Measurements from ENCODE around the gene NPAS3. TPM values are rescaled to one million over a fixed set of nuclear protein-coding genes. Genes with fewer than 3 reads are reported as not detected.

NPAS3 gene
- total RNA-seq, 4 donors from 2014 or later, result 1.9 to 10.6 (median 2.2) TPM

- no peaks in the 10 kb centered on the region for H3K4me1 ChIP-seq
- WGBS, 2 donors (ENCODE audit: low coverage in 1 of 2), result 91 to 100% methylated on average over 1 of the region's 1 CpG
- H3K9me3 ChIP-seq, result no peaks in the 10 kb centered on the region
- TF ChIP-seq CTCF (IDR thresholded peaks at IDR 0.05) (no peak), POLR2AphosphoS5 (IDR thresholded peaks at IDR 0.05) (no peak), EP300 (IDR thresholded peaks at IDR 0.05) (no peak), POLR2A (IDR thresholded peaks at IDR 0.05) (no peak)
- no peak for ATAC-seq
- no peaks in the 10 kb centered on the region for H3K27me3 ChIP-seq
- no peak overlapping the region for H3K27ac ChIP-seq
- H3K4me3 ChIP-seq, result no peak overlapping the region
- H3K36me3 ChIP-seq, result no peaks in the 10 kb centered on the region
Observed at GRCh38 chr14:33610121-33610520, 671.4 kb downstream of the NPAS3 start.

GRCh38 chr14:33611405-33612196 is 672.9 kb downstream of the NPAS3 start:
- Histone ChIP-seq H3K27ac (no peak overlapping the region), H3K9me3 (no peaks in the 10 kb centered on the region), H3K4me1 (no peaks in the 10 kb centered on the region), H3K36me3 (no peaks in the 10 kb centered on the region), H3K4me3 (no peak overlapping the region), H3K27me3 (no peaks in the 10 kb centered on the region)
- no peak for TF ChIP-seq CTCF (IDR thresholded peaks at IDR 0.05)
- no peak for TF ChIP-seq EP300 (IDR thresholded peaks at IDR 0.05)
- no peak for TF ChIP-seq POLR2A (IDR thresholded peaks at IDR 0.05)
- TF ChIP-seq POLR2AphosphoS5 (IDR thresholded peaks at IDR 0.05), result no peak
- 60 to 78% methylated on average over 4 of the region's 5 CpGs for whole genome bisulfite sequencing, 2 donors (ENCODE audit: low coverage in 1 of 2)
- ATAC-seq, result no peak

GRCh38 chr14:33612197-33612505 is 673.5 kb downstream of the NPAS3 start:
- Histone ChIP-seq H3K4me3 (no peak overlapping the region), H3K9me3 (no peaks in the 10 kb centered on the region), H3K27ac (no peak overlapping the region), H3K4me1 (no peaks in the 10 kb centered on the region), H3K27me3 (no peaks in the 10 kb centered on the region), H3K36me3 (no peaks in the 10 kb centered on the region)
- ATAC-seq, result no peak
- TF ChIP-seq EP300 (IDR thresholded peaks at IDR 0.05) (no peak), POLR2A (IDR thresholded peaks at IDR 0.05) (no peak), POLR2AphosphoS5 (IDR thresholded peaks at IDR 0.05) (no peak), CTCF (IDR thresholded peaks at IDR 0.05) (no peak)
- WGBS, 2 donors (ENCODE audit: low coverage in 1 of 2), result 39 to 69% methylated on average over 5 to 6 of the region's 6 CpGs

DNA sequence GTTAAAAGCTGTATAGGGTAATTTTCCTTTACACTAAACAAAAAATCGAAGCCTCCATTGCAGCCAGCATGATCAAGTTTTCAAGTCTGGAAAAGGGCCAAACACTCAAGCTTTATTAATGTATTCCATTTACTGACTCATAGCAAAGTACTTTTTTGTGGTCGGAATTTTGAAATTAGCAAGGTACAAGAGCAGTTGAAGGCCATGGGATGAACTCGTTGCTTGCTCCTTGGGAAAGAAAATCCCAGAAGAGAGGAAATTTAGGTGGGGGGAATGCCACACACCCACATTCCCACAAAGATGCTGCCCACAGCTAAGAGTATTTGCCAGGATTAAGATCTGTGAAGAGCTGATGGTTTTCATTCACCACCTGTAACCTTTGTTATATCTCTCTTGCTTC is 678.5 kb downstream of the NPAS3 start:
- no peak overlapping the region for H3K27ac ChIP-seq
- no peaks in the 10 kb centered on the region for H3K9me3 ChIP-seq
- H3K4me1 ChIP-seq, result no peaks in the 10 kb centered on the region
- no peaks in the 10 kb centered on the region for H3K27me3 ChIP-seq
- WGBS, 2 donors (ENCODE audit: low coverage in 1 of 2), result 37 to 52% methylated on average over 3 of the region's 3 CpGs
- H3K4me3 ChIP-seq, result no peak overlapping the region
- no peaks in the 10 kb centered on the region for H3K36me3 ChIP-seq
- no peak for TF ChIP-seq POLR2A (IDR thresholded peaks at IDR 0.05)
- TF ChIP-seq POLR2AphosphoS5 (IDR thresholded peaks at IDR 0.05), result no peak
- no peak for TF ChIP-seq CTCF (IDR thresholded peaks at IDR 0.05)
- no peak for TF ChIP-seq EP300 (IDR thresholded peaks at IDR 0.05)
- no peak for ATAC-seq

DNA sequence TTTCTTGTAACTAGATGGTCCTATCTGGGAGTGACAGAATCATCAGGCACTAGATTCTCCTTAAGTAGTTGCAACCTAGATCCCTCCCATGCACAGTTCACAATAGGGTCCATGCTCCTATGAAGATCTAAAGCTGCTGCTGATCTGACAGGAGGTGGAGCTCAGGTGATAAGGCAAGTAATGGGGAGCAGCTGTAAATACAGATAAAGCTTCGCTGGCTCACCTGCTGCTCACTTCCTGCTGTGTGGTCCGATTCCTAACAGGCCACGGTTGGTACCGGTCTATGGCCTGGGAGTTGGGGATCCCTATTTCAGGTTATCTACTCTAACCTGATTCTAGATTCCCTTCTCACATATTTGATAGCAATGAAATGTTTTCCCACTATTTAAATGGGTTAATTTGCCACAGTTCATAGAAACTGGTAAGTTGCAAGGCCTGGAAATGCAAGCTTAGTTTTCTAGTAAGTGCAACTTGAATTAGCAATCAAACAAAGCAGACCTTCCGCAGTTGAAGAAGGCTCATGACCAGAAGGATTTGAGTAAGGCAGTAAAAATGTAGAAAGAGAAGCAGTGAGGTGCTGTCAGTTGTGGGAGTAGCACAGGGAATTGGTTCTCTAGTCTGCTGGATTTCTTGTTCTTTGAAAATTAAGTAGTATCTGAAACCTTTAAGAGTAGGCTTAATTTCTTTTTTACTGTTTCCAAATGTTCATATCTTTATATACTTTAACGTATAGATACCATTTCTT is 679.9 kb downstream of the NPAS3 start:
- Histone ChIP-seq H3K27ac (no peak overlapping the region), H3K4me3 (no peak overlapping the region), H3K36me3 (no peaks in the 10 kb centered on the region), H3K4me1 (no peaks in the 10 kb centered on the region), H3K27me3 (no peaks in the 10 kb centered on the region), H3K9me3 (no peaks in the 10 kb centered on the region)
- 65 to 88% methylated on average over 2 to 5 of the region's 6 CpGs for WGBS, 2 donors (ENCODE audit: low coverage in 1 of 2)
- no peak for TF ChIP-seq CTCF (IDR thresholded peaks at IDR 0.05)
- TF ChIP-seq POLR2AphosphoS5 (IDR thresholded peaks at IDR 0.05), result no peak
- TF ChIP-seq EP300 (IDR thresholded peaks at IDR 0.05), result no peak
- no peak for TF ChIP-seq POLR2A (IDR thresholded peaks at IDR 0.05)
- no peak for ATAC-seq
